Neuronal stem cell (in vitro differentiated cells): Measurements from ENCODE around the gene SAPCD2.
A peak's percentile ranks its signal among the peaks of the same experiment; 100 is the strongest.

Experiments
- DNase-seq: peaks from one replicate; pipeline ENCODE4 v3.0.0-alpha.2; 2013; ENCODE audit warnings: low spot score
- H2AFZ ChIP-seq: one replicate; pipeline ENCODE4 v1.6.1; 2013; ENCODE audit warnings: mild to moderate bottlenecking, low read length, inconsistent platforms
- H2AK5ac ChIP-seq: 2 replicates; pipeline ENCODE4 v1.6.1; 2013; ENCODE audit warnings: low read depth, mild to moderate bottlenecking, inconsistent platforms, low read length, moderate library complexity, mixed read lengths
- H2BK120ac ChIP-seq: 2 replicates; pipeline ENCODE4 v1.6.1; 2013; ENCODE audit warnings: low read depth, mild to moderate bottlenecking, inconsistent platforms, low read length, moderate library complexity, mixed read lengths
- H2BK12ac ChIP-seq: one replicate; pipeline ENCODE4 v1.6.1; 2013; ENCODE audit warnings: low read length, inconsistent platforms
- H2BK15ac ChIP-seq: 2 replicates; pipeline ENCODE4 v1.6.1; 2013; ENCODE audit warnings: mild to moderate bottlenecking, low read length, inconsistent platforms, mixed read lengths
- H2BK5ac ChIP-seq: one replicate; pipeline ENCODE4 v1.6.1; 2013; ENCODE audit warnings: inconsistent platforms, mild to moderate bottlenecking, low read length, moderate library complexity
- H3K14ac ChIP-seq: one replicate; pipeline ENCODE4 v1.6.1; 2013; ENCODE audit warnings: low read length, inconsistent platforms
- H3K18ac ChIP-seq: 2 replicates; pipeline ENCODE4 v1.6.1; 2013; ENCODE audit warnings: low read length, inconsistent platforms
- H3K23ac ChIP-seq: 2 replicates; pipeline ENCODE4 v1.6.1; 2013; ENCODE audit warnings: low read depth, mild to moderate bottlenecking, mixed read lengths, low read length, inconsistent platforms; ENCODE audit not compliant: poor library complexity
- H3K27ac ChIP-seq: replicated peaks from 3 replicates; pipeline ENCODE4 v1.5.1; 2013; ENCODE audit warnings: low read length, inconsistent platforms
- H3K27me3 ChIP-seq, 3 experiments: 2 replicates each; pipeline ENCODE4 v1.6.1; 2013; ENCODE audit warnings: low read length in 3 of 3, mild to moderate bottlenecking in 2 of 3, inconsistent platforms in 1 of 3, low read depth in 1 of 3, mixed read lengths in 1 of 3, moderate library complexity in 1 of 3; ENCODE audit not compliant: control insufficient read depth in 3 of 3, insufficient read depth in 3 of 3
- H3K36me3 ChIP-seq, 2 donors: replicated peaks in 1 of 2; 2 replicates each; pipeline ENCODE4 v1.6.1; 2013; ENCODE audit warnings: low read length in 2 of 2; ENCODE audit not compliant: control insufficient read depth in 2 of 2, insufficient read depth in 2 of 2
- H3K4ac ChIP-seq: 2 replicates; pipeline ENCODE4 v1.6.1; 2013; ENCODE audit warnings: inconsistent platforms, mild to moderate bottlenecking, low read length, moderate library complexity
- H3K4me1 ChIP-seq, 2 donors: 1 replicate in 1 of 2; 2 replicates in 1 of 2; pipeline ENCODE4 v1.6.1; 2013; ENCODE audit warnings: low read length in 2 of 2, low read depth in 1 of 2; ENCODE audit not compliant: control insufficient read depth in 2 of 2, insufficient read depth in 1 of 2
- H3K4me2 ChIP-seq: one replicate; pipeline ENCODE4 v1.6.1; 2013; ENCODE audit warnings: mild to moderate bottlenecking, low read length, inconsistent platforms; ENCODE audit not compliant: insufficient read depth, poor library complexity, severe bottlenecking
- H3K4me3 ChIP-seq, 2 donors: 2 replicates each; pipeline ENCODE4 v1.5.1; 2013; ENCODE audit warnings: low read length in 2 of 2, mild to moderate bottlenecking in 2 of 2, inconsistent platforms in 1 of 2, moderate library complexity in 1 of 2
- H3K79me1 ChIP-seq: one replicate; pipeline ENCODE4 v1.6.1; 2013; ENCODE audit warnings: low read depth, mild to moderate bottlenecking, inconsistent platforms, low read length, moderate library complexity
- H3K9ac ChIP-seq: one replicate; pipeline ENCODE4 v1.6.1; 2013; ENCODE audit warnings: mild to moderate bottlenecking, low read depth, low read length, inconsistent platforms; ENCODE audit not compliant: poor library complexity
- H3K9me3 ChIP-seq, 2 donors: replicated peaks in 1 of 2; 2 replicates each; pipeline versions ENCODE3 to v1.6.1; 2013; ENCODE audit warnings: low read length in 2 of 2, mild to moderate bottlenecking in 2 of 2, inconsistent platforms in 1 of 2, low read depth in 1 of 2, mixed read lengths in 1 of 2, moderate library complexity in 1 of 2; ENCODE audit not compliant: control insufficient read depth in 2 of 2, insufficient read depth in 1 of 2
- H4K8ac ChIP-seq: one replicate; pipeline ENCODE4 v1.6.1; 2013; ENCODE audit warnings: low read depth, mild to moderate bottlenecking, inconsistent platforms, low read length, moderate library complexity
- H4K91ac ChIP-seq: one replicate; pipeline ENCODE4 v1.6.1; 2013; ENCODE audit warnings: low read length, low read depth, mild to moderate bottlenecking, inconsistent platforms; ENCODE audit not compliant: poor library complexity
- WGBS, 2 donors: extraction: QIAGEN DNeasy Blood & Tissue Kit; methylation state at CpG; one replicate each; pipeline ENCODE4 v1.1.7; 2013; ENCODE audit warnings: missing lambda C conversion rate in 2 of 2, mixed read lengths in 1 of 2; ENCODE audit not compliant: insufficient read length in 2 of 2, insufficient replicate concordance in 1 of 2; ENCODE audit errors: extremely low coverage in 2 of 2; 5-methylcytosine and 5-hydroxymethylcytosine counted together

SAPCD2 gene

GRCh38 chr9:137080260-137081122 lies 10.1 kb upstream of the SAPCD2 start:
- Histone ChIP-seq H3K23ac (peak overlapping the region; percentile 58), H3K27me3 (peaks cover 29 to 86% (median 64%) of the 10 kb centered on the region in 3 experiments)

GRCh38 chr9:137079401-137079787 lies 9.0 kb upstream of the SAPCD2 start:
- Histone ChIP-seq H3K4me2 (no peak overlapping the region), H3K23ac (peak overlapping the region; percentile 75), H2BK5ac (no peak overlapping the region), H4K8ac (no peak overlapping the region), H3K9ac (no peak overlapping the region), H3K4me1 (peaks cover 8 to 11% of the 10 kb centered on the region in 2 donors), H3K4me3 (no peak overlapping the region), H3K36me3 (no peaks in the 10 kb centered on the region), H3K27me3 (peaks cover 29 to 92% (median 68%) of the 10 kb centered on the region in 3 experiments), H3K18ac (peak overlapping the region; percentile 35), H2AFZ (no peak overlapping the region), H3K27ac (no peak overlapping the region), H4K91ac (no peak overlapping the region), H2BK12ac (no peak overlapping the region), H2BK15ac (peak overlapping the region; percentile 28), H2BK120ac (no peak overlapping the region), H3K4ac (no peak overlapping the region), H3K9me3 (peaks cover 0 to 10% of the 10 kb centered on the region in 2 donors), H3K14ac (peak overlapping the region; percentile 39), H2AK5ac (peak overlapping the region; percentile 82), H3K79me1 (peaks cover 4% of the 10 kb centered on the region)
- DNase-seq: no peak
- no CpG with 5 or more reads among the region's 13 CpGs for WGBS, 2 donors

More at GRCh38 chr9:137080260-137081122, 10.1 kb upstream of the SAPCD2 start:
- no peak overlapping the region for H4K91ac ChIP-seq
- H3K18ac ChIP-seq: no peak overlapping the region
- no peak overlapping the region for H2AFZ ChIP-seq
- H2AK5ac ChIP-seq: peak overlapping the region; percentile 79
- no peak overlapping the region for H3K27ac ChIP-seq
- DNase-seq: no peak
- H3K9me3 ChIP-seq: peaks cover 0 to 10% of the 10 kb centered on the region in 2 donors
- peak overlapping the region; percentile 17 for H3K14ac ChIP-seq
- H3K36me3 ChIP-seq: no peaks in the 10 kb centered on the region
- no peak overlapping the region for H4K8ac ChIP-seq
- no peak overlapping the region for H2BK120ac ChIP-seq
- no peak overlapping the region for H3K4ac ChIP-seq
- no peak overlapping the region for H2BK12ac ChIP-seq
- H3K79me1 ChIP-seq: peaks cover 4% of the 10 kb centered on the region
- H3K4me3 ChIP-seq: no peak overlapping the region
- H2BK15ac ChIP-seq: peak overlapping the region; percentile 43
- peak overlapping the region; percentile 12 for H3K9ac ChIP-seq
- H2BK5ac ChIP-seq: no peak overlapping the region
- no CpG with 5 or more reads among the region's 24 CpGs for WGBS, 2 donors
- no peak overlapping the region for H3K4me2 ChIP-seq
- peaks cover 8 to 11% of the 10 kb centered on the region in 2 donors for H3K4me1 ChIP-seq

GRCh38 chr9:137078701-137079400 lies 8.5 kb upstream of the SAPCD2 start:
- WGBS, 2 donors: no CpG with 5 or more reads among the region's 51 CpGs

More at GRCh38 chr9:137078701-137079400, 8.5 kb upstream of the SAPCD2 start:
- peak overlapping the region; percentile 58 for H2BK12ac ChIP-seq
- peak overlapping the region; percentile 71 for H2AFZ ChIP-seq
- no peak overlapping the region for H3K9ac ChIP-seq
- H3K23ac ChIP-seq: peak overlapping the region; percentile 85
- peaks cover 29 to 92% (median 66%) of the 10 kb centered on the region in 3 experiments for H3K27me3 ChIP-seq
- DNase-seq: no peak
- H3K4me2 ChIP-seq: peak overlapping the region; percentile 43
- H3K27ac ChIP-seq: no peak overlapping the region
- no peaks in the 10 kb centered on the region for H3K36me3 ChIP-seq
- no peak overlapping the region for H3K4ac ChIP-seq
- H3K4me3 ChIP-seq: peak overlapping the region in 1 of 2 donors; percentile 59
- peak overlapping the region; percentile 63 for H3K14ac ChIP-seq
- H2BK15ac ChIP-seq: peak overlapping the region; percentile 38
- H2AK5ac ChIP-seq: peak overlapping the region; percentile 90
- no peak overlapping the region for H2BK5ac ChIP-seq
- H3K9me3 ChIP-seq: peaks cover 0 to 10% of the 10 kb centered on the region in 2 donors
- H4K91ac ChIP-seq: no peak overlapping the region
- no peak overlapping the region for H4K8ac ChIP-seq
- H3K18ac ChIP-seq: peak overlapping the region; percentile 76
- H3K79me1 ChIP-seq: peaks cover 4% of the 10 kb centered on the region
- H3K4me1 ChIP-seq: peaks cover 8 to 11% of the 10 kb centered on the region in 2 donors
- H2BK120ac ChIP-seq: peak overlapping the region; percentile 47
